Stimulated activated naive B cell treated with anti-CD40 and anti-IgM and Interleukin-4, amounts not matched to agents 10 μg/mL and 1 μg/mL and 100 μg/mL, for 72 hours (primary cell): Measurements from ENCODE around the gene CYGB.

Experiments used
- ATAC-seq, 2 donors: fragments of 150-1000 bp; cut with Tn5 transposase; replicated peaks; 2 replicates each; pipeline ENCODE4 v1.10.0; 2021; ENCODE audit warnings: moderate library complexity in 1 of 2
- DNase-seq: peaks from one replicate; pipeline ENCODE4 v3.0.0; 2021
- H3K27ac Mint-ChIP-seq: one replicate; pipeline ENCODE4 v1.8.0; 2022; ENCODE audit warnings: mild to moderate bottlenecking, mixed read lengths
- H3K27me3 Mint-ChIP-seq, 2 donors: one replicate each; pipeline ENCODE4 v1.8.0; 2022; ENCODE audit warnings: mixed read lengths in 2 of 2
- H3K36me3 Mint-ChIP-seq, 2 donors: one replicate each; pipeline ENCODE4 v1.8.0; 2022; ENCODE audit warnings: mixed read lengths in 2 of 2, mild to moderate bottlenecking in 1 of 2
- H3K4me1 Mint-ChIP-seq, 2 donors: one replicate each; pipeline ENCODE4 v1.8.0; 2022; ENCODE audit warnings: mixed read lengths in 2 of 2, mild to moderate bottlenecking in 1 of 2
- H3K4me3 Mint-ChIP-seq, 2 donors: one replicate each; pipeline ENCODE4 v1.8.0; 2022; ENCODE audit warnings: mild to moderate bottlenecking in 2 of 2, mixed read lengths in 2 of 2, moderate library complexity in 1 of 2
- H3K9me3 Mint-ChIP-seq, 2 donors: one replicate each; pipeline ENCODE4 v1.8.0; 2022; ENCODE audit warnings: mixed read lengths in 2 of 2, mild to moderate bottlenecking in 1 of 2

The CYGB gene

DNA sequence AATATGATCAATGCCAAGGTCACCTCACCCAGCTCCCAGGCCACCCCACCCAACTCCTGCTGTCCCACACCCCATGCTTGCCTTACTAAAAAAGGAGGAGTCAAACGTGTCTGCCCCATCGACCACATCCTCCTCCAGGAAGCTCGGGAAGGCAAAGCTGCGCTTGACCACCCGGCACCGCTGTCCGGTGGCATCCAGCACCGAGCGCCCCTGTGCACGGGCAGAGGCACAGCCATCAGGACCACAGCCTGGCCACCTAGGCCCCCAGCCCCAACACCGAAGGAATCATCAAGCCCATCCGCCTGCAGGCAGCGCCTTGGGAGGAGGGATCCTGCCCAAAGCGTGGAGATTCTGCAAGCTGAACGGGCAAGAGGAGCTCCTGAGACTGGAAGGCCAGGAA, 59.9 kb downstream of the CYGB start:
- H3K36me3 Mint-ChIP-seq: peaks cover 38 to 66% of the 10 kb centered on the region in 2 donors
- H3K4me3 Mint-ChIP-seq: no peak overlapping the region
- H3K27ac Mint-ChIP-seq: no peak overlapping the region
- DNase-seq: no peak
- H3K27me3 Mint-ChIP-seq: no peaks in the 10 kb centered on the region
- H3K4me1 Mint-ChIP-seq: peaks cover 33 to 52% of the 10 kb centered on the region in 2 donors
- ATAC-seq: no peak
- H3K9me3 Mint-ChIP-seq: no peaks in the 10 kb centered on the region
